ENCODE measurements around the gene C16orf96.

C16orf96 gene

GRCh38 chr16:4523686-4524085, 32.5 kb upstream of the C16orf96 start:
- Histone ChIP-seq H3K36me3 (replicated peaks; ENCODE audit: low read depth, low read length) (no peaks in the 10 kb centered on the region), H3K9me3 (ENCODE audit: insufficient read depth, low read length) (no peaks in the 10 kb centered on the region), H3K79me2 (ENCODE audit: low read length) (no peaks in the 10 kb centered on the region), H3K9ac (ENCODE audit: low read length) (no peak overlapping the region), H3K27ac (ENCODE audit: low read length) (no peak overlapping the region), H2AFZ (ENCODE audit: low read depth, low read length) (no peak overlapping the region), H3K4me1 (ENCODE audit: low read length) (peaks cover 7% of the 10 kb centered on the region; the same call in 1 of the 2 replicates), H3K4me2 (ENCODE audit: low read length) (no peak overlapping the region), H4K20me1 (ENCODE audit: insufficient read depth, low read length) (no peaks in the 10 kb centered on the region), H3K4me3 (ENCODE audit: low read length) (no peak overlapping the region), H3K27me3 (ENCODE audit: low read depth, low read length) (no peaks in the 10 kb centered on the region)
- TF ChIP-seq EZH2phosphoT487 (IDR thresholded peaks at IDR 0.05; ENCODE audit: low read depth) (no peak), CTCF (IDR thresholded peaks at IDR 0.05; ENCODE audit: low read depth, low read length) (no peak)

GRCh38 chr16:4524571-4524970, 31.6 kb upstream of the C16orf96 start:
- H3K9ac ChIP-seq (ENCODE audit: low read length), result no peak overlapping the region
- no peaks in the 10 kb centered on the region for H3K36me3 ChIP-seq (replicated peaks; ENCODE audit: low read depth, low read length)
- no peak overlapping the region for H3K27ac ChIP-seq (ENCODE audit: low read length)
- no peak overlapping the region for H2AFZ ChIP-seq (ENCODE audit: low read depth, low read length)
- no peaks in the 10 kb centered on the region for H4K20me1 ChIP-seq (ENCODE audit: insufficient read depth, low read length)
- H3K4me1 ChIP-seq (ENCODE audit: low read length), result peaks cover 15% of the 10 kb centered on the region
- TF ChIP-seq CTCF (IDR thresholded peaks at IDR 0.05; ENCODE audit: low read depth, low read length), result no peak
- no peak for TF ChIP-seq EZH2phosphoT487 (IDR thresholded peaks at IDR 0.05; ENCODE audit: low read depth)
- no peak overlapping the region for H3K4me2 ChIP-seq (ENCODE audit: low read length)
- H3K9me3 ChIP-seq (ENCODE audit: insufficient read depth, low read length), result no peaks in the 10 kb centered on the region
- no peaks in the 10 kb centered on the region for H3K79me2 ChIP-seq (ENCODE audit: low read length)
- no peak overlapping the region for H3K4me3 ChIP-seq (ENCODE audit: low read length)
- H3K27me3 ChIP-seq (ENCODE audit: low read depth, low read length), result no peaks in the 10 kb centered on the region

GRCh38 chr16:4525069-4525468, 31.1 kb upstream of the C16orf96 start:
- H3K79me2 ChIP-seq (ENCODE audit: low read length), result no peaks in the 10 kb centered on the region
- H3K9ac ChIP-seq (ENCODE audit: low read length), result no peak overlapping the region
- no peak overlapping the region for H3K27ac ChIP-seq (ENCODE audit: low read length)
- H3K9me3 ChIP-seq (ENCODE audit: insufficient read depth, low read length), result no peaks in the 10 kb centered on the region
- no peaks in the 10 kb centered on the region for H4K20me1 ChIP-seq (ENCODE audit: insufficient read depth, low read length)
- H3K4me1 ChIP-seq (ENCODE audit: low read length), result peaks cover 20% of the 10 kb centered on the region
- no peak overlapping the region for H2AFZ ChIP-seq (ENCODE audit: low read depth, low read length)
- no peaks in the 10 kb centered on the region for H3K27me3 ChIP-seq (ENCODE audit: low read depth, low read length)
- H3K4me2 ChIP-seq (ENCODE audit: low read length), result no peak overlapping the region
- H3K36me3 ChIP-seq (replicated peaks; ENCODE audit: low read depth, low read length), result no peaks in the 10 kb centered on the region
- TF ChIP-seq CTCF (IDR thresholded peaks at IDR 0.05; ENCODE audit: low read depth, low read length), result no peak
- TF ChIP-seq EZH2phosphoT487 (IDR thresholded peaks at IDR 0.05; ENCODE audit: low read depth), result no peak
- H3K4me3 ChIP-seq (ENCODE audit: low read length), result no peak overlapping the region

- Histone ChIP-seq H4K20me1 (ENCODE audit: insufficient read depth, low read length) (no peaks in the 10 kb centered on the region), H2AFZ (ENCODE audit: low read depth, low read length) (no peak overlapping the region), H3K9me3 (ENCODE audit: insufficient read depth, low read length) (no peaks in the 10 kb centered on the region), H3K79me2 (ENCODE audit: low read length) (no peaks in the 10 kb centered on the region), H3K4me2 (ENCODE audit: low read length) (no peak overlapping the region), H3K4me1 (ENCODE audit: low read length) (peaks cover 24% of the 10 kb centered on the region), H3K27ac (ENCODE audit: low read length) (no peak overlapping the region), H3K27me3 (ENCODE audit: low read depth, low read length) (no peaks in the 10 kb centered on the region), H3K9ac (ENCODE audit: low read length) (no peak overlapping the region), H3K36me3 (replicated peaks; ENCODE audit: low read depth, low read length) (no peaks in the 10 kb centered on the region), H3K4me3 (ENCODE audit: low read length) (no peak overlapping the region)
- TF ChIP-seq CTCF (IDR thresholded peaks at IDR 0.05; ENCODE audit: low read depth, low read length), result no peak
- no peak for TF ChIP-seq EZH2phosphoT487 (IDR thresholded peaks at IDR 0.05; ENCODE audit: low read depth)
Measured at GRCh38 chr16:4525634-4526277, 30.4 kb upstream of the C16orf96 start.
